B cell (primary cell): Measurements from ENCODE around the gene CCL4L2. TPM values are rescaled to one million over a fixed set of nuclear protein-coding genes. Genes with fewer than 3 reads are reported as not detected.
"Not testable (repeated sequence)": the region's sequence is repeated elsewhere in the genome, so short reads cannot be mapped to it uniquely, and the experiment has no call there.

Experiments used
- ATAC-seq: fragments of 200-7000 bp; cut with Tn5 transposase; one replicate; pipeline ENCODE4 v1.10.0; 2021; ENCODE audit warnings: low read depth, mild to moderate bottlenecking, moderate number of reproducible peaks, moderate library complexity
- CTCF ChIA-PET: fragments of 350-600 bp; sonication (Branson Sonifier 250); formaldehyde crosslinking; loops from one replicate; lab custom pipeline; 2021; ENCODE audit warnings: antibody characterized with exemption, inconsistent platforms; lab: Charles Lee
- POLR2A ChIA-PET: fragments of 350-600 bp; sonication (Branson Sonifier 250); formaldehyde crosslinking; loops from one replicate; lab custom pipeline; 2021; ENCODE audit warnings: antibody characterized with exemption; lab: Charles Lee
- DNase-seq: peaks from one replicate; pipeline ENCODE4 v3.0.0; 2013
- H2AFZ ChIP-seq: 2 replicates; pipeline ENCODE4 v1.6.1; 2012; ENCODE audit warnings: mild to moderate bottlenecking, low read depth, low read length; ENCODE audit not compliant: insufficient read depth, poor library complexity, severe bottlenecking
- H3K27ac ChIP-seq, 2 donors: 1 replicate in 1 of 2; 2 replicates in 1 of 2; pipeline ENCODE4 v1.5.1; 2012 to 2013; ENCODE audit warnings: low read length in 2 of 2, mild to moderate bottlenecking in 2 of 2, moderate library complexity in 1 of 2
- H3K27me3 ChIP-seq, 4 experiments: fragments of 200-600 bp in 1 of 4; sonication (generic) in 1 of 4; replicated peaks in 1 of 4; 1 replicate in 2 of 4; 2 replicates in 2 of 4; pipeline versions ENCODE4 v1.6.1 to v1.7.0; 2013 to 2016; ENCODE audit warnings: low read length in 3 of 4, mild to moderate bottlenecking in 2 of 4, mixed read lengths in 1 of 4, moderate library complexity in 1 of 4; ENCODE audit not compliant: insufficient read depth in 4 of 4, control insufficient read depth in 3 of 4; ENCODE audit errors: control extremely low read depth in 1 of 4
- H3K36me3 ChIP-seq, 2 experiments: replicated peaks in 1 of 2; 1 replicate in 1 of 2; 2 replicates in 1 of 2; pipeline versions ENCODE4 v1.6.1 to v1.7.1; 2013; ENCODE audit warnings: low read length in 1 of 2; ENCODE audit not compliant: insufficient read depth in 2 of 2, control insufficient read depth in 1 of 2; ENCODE audit errors: control extremely low read depth in 1 of 2, extremely low read depth in 1 of 2
- H3K4me1 ChIP-seq, 2 donors: fragments of 200-600 bp in 1 of 2; sonication (generic) in 1 of 2; 1 replicate in 1 of 2; 2 replicates in 1 of 2; pipeline versions ENCODE4 v1.5.1 to v1.6.1; 2013 to 2017; ENCODE audit warnings: low read length in 2 of 2; ENCODE audit not compliant: control insufficient read depth in 2 of 2, insufficient read depth in 2 of 2
- H3K4me2 ChIP-seq: replicated peaks from 2 replicates; pipeline ENCODE3; 2012; ENCODE audit warnings: mild to moderate bottlenecking, low read depth, low read length; ENCODE audit not compliant: poor library complexity, severe bottlenecking
- H3K4me3 ChIP-seq, 5 experiments: fragments of 200-600 bp in 1 of 5; sonication (generic) in 1 of 5; 1 replicate in 3 of 5; 2 replicates in 2 of 5; pipeline versions ENCODE4 v1.5.1 to v1.7.0; 2011 to 2016; ENCODE audit warnings: low read length in 4 of 5, mild to moderate bottlenecking in 4 of 5, low read depth in 2 of 5, control low read depth in 1 of 5, moderate library complexity in 1 of 5; ENCODE audit not compliant: insufficient read depth in 1 of 5; ENCODE audit errors: control extremely low read depth in 1 of 5, extremely low read depth in 1 of 5
- H3K79me2 ChIP-seq: fragments of 200-600 bp; sonication (generic); one replicate; pipeline ENCODE4 v1.6.0; 2016; ENCODE audit warnings: low read length; ENCODE audit not compliant: control insufficient read depth, insufficient read depth
- H3K9ac ChIP-seq: fragments of 200-600 bp; sonication (generic); 2 replicates; pipeline ENCODE4 v1.6.1; 2017; ENCODE audit warnings: mild to moderate bottlenecking, low read length, moderate library complexity
- H3K9me3 ChIP-seq, 3 donors: one replicate each; pipeline versions ENCODE4 v1.6.1 to v1.7.1; 2013; ENCODE audit warnings: low read length in 2 of 3; ENCODE audit not compliant: control insufficient read depth in 2 of 3, insufficient read depth in 1 of 3; ENCODE audit errors: control extremely low read depth in 1 of 3
- H4K20me1 ChIP-seq: 2 replicates; pipeline ENCODE4 v1.6.0; 2012; ENCODE audit warnings: mild to moderate bottlenecking, low read length; ENCODE audit not compliant: insufficient read depth, control insufficient read depth, poor library complexity, severe bottlenecking
- H3K27ac Mint-ChIP-seq: one replicate; pipeline ENCODE4 v1.8.0; 2021; ENCODE audit warnings: mixed read lengths
- H3K27me3 Mint-ChIP-seq: one replicate; pipeline ENCODE4 v1.8.0; 2021; ENCODE audit warnings: mixed read lengths
- H3K4me1 Mint-ChIP-seq: one replicate; pipeline ENCODE4 v1.8.0; 2021; ENCODE audit warnings: mixed read lengths
- H3K4me3 Mint-ChIP-seq: one replicate; pipeline ENCODE4 v1.8.0; 2021; ENCODE audit warnings: mixed read lengths
- H3K9me3 Mint-ChIP-seq: one replicate; pipeline ENCODE4 v1.8.0; 2022; ENCODE audit warnings: mixed read lengths; ENCODE audit not compliant: insufficient read depth
- EZH2 ChIP-seq: IDR thresholded peaks from 2 replicates; pipeline ENCODE4 v1.6.1; 2012; ENCODE audit warnings: borderline replicate concordance, low read depth, mild to moderate bottlenecking, moderate library complexity, low read length; ENCODE audit not compliant: insufficient read depth, poor library complexity, severe bottlenecking
- WGBS: methylation state at CpG from one replicate; pipeline ENCODE4 v1.1.5; 2013; ENCODE audit warnings: missing lambda C conversion rate; ENCODE audit not compliant: insufficient coverage; 5-methylcytosine and 5-hydroxymethylcytosine counted together
- intact Hi-C: fragments of 100-400 bp; cut with micrococcal nuclease; formaldehyde crosslinking; loops from one replicate; pipeline ENCODE4 v1.10.0; 2022
- polyA plus RNA-seq: library from polyadenylated mRNA; depleted of rRNA; stranded (reverse); fragments of >200 nt; gene quantifications from 2 replicates; pipeline ENCODE4 v1.2.3, GENCODE V29; 2012
- total RNA-seq, 2 donors: library from RNA; stranded (reverse); fragments of 120-200 nt in 1 of 2; gene quantifications; 1 replicate in 1 of 2; 2 replicates in 1 of 2; pipeline versions ENCODE4 v1.2.3 to v1.2.4, GENCODE V29; 2013 to 2022
- TF ChIP-seq, protein P1 (sequence below): fragments of 200-600 bp; IDR thresholded peaks from one replicate; pipeline ENCODE4 v1.8.0; 2022; ENCODE audit warnings: antibody characterized with exemption, mild to moderate bottlenecking

CCL4L2 gene
- total and polyA plus RNA-seq, 2 donors (not counting 1 experiment from before 2014, with no cell fraction given) = 0.42 to 1.2 TPM

DNA sequence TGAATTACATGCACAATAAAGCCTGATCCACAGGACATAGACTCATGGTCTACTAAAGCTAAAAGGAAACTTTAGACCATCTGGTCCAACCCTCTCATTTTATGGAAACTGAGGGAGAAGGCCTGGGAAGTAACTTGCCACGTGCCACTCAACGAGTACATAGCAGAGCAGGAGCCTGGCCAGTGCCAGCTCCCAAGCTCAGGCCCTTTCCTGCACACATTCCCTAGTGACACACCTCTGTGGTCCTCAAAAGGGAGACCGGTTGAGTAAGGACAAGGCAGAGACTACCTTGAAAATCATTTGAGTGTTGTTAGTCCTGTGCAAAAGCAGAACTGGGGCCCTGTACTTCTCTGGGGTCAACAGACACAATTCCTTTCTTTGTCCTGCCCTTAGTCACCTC is 2.8 kb downstream of the CCL4L2 start:
- CTCF ChIA-PET = no interaction called here
- POLR2A ChIA-PET = no interaction called here
- H3K27ac Mint-ChIP-seq = no peak overlapping the region

DNA sequence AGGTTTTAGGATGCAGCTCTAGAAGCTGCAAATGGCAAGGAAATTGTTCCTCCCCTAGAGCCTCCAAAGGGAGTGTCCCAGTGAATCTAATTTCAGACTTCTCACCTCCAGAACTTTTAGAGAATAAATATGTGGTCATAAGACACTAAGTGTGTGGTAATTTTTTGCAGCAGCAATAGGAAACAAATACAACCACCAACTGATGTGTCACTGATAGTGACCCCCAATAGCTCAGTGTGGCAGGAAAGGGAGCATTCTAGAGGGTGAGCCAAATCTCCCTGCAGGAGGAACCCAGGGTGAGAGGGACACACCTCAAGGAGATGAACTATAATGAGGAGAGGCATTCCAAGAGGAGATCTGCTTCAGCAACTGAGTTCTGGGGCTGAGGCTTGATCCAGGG is 4.1 kb downstream of the CCL4L2 start:
- Histone ChIP-seq H3K4me2 (no peak overlapping the region), H3K36me3 (no peaks in the 10 kb centered on the region), H3K27me3 (peaks cover 0 to 49% (median 0%) of the 10 kb centered on the region in 4 experiments), H4K20me1 (no peaks in the 10 kb centered on the region), H3K4me3 (no peak overlapping the region), H3K9me3 (peaks cover 0 to 11% (median 3%) of the 10 kb centered on the region in 3 donors), H3K79me2 (no peaks in the 10 kb centered on the region), H3K4me1 (peaks cover 24 to 30% of the 10 kb centered on the region in 2 donors), H3K9ac (no peak overlapping the region), H2AFZ (no peak overlapping the region), H3K27ac (no peak overlapping the region)
- peaks cover 18% of the 10 kb centered on the region for H3K27me3 Mint-ChIP-seq
- ChIA-PET POLR2A (no interaction called here), CTCF (no interaction called here)
- no peak overlapping the region for H3K4me3 Mint-ChIP-seq
- peaks cover 19% of the 10 kb centered on the region for H3K4me1 Mint-ChIP-seq
- intact Hi-C loops = no loop called here
- H3K9me3 Mint-ChIP-seq = no peaks in the 10 kb centered on the region
- no peak overlapping the region for H3K27ac Mint-ChIP-seq
- ATAC-seq = no peak
- no peak for TF ChIP-seq EZH2
- TF ChIP-seq, protein P1, sequence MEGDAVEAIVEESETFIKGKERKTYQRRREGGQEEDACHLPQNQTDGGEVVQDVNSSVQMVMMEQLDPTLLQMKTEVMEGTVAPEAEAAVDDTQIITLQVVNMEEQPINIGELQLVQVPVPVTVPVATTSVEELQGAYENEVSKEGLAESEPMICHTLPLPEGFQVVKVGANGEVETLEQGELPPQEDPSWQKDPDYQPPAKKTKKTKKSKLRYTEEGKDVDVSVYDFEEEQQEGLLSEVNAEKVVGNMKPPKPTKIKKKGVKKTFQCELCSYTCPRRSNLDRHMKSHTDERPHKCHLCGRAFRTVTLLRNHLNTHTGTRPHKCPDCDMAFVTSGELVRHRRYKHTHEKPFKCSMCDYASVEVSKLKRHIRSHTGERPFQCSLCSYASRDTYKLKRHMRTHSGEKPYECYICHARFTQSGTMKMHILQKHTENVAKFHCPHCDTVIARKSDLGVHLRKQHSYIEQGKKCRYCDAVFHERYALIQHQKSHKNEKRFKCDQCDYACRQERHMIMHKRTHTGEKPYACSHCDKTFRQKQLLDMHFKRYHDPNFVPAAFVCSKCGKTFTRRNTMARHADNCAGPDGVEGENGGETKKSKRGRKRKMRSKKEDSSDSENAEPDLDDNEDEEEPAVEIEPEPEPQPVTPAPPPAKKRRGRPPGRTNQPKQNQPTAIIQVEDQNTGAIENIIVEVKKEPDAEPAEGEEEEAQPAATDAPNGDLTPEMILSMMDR = no peak
- no peak for DNase-seq

More for the DNA sequence above, 2.8 kb downstream of the CCL4L2 start:
- ATAC-seq (no peak), DNase-seq (no peak)
- H3K36me3 ChIP-seq = no peaks in the 10 kb centered on the region
- Mint-ChIP-seq H3K27me3 (peaks cover 18% of the 10 kb centered on the region), H3K4me3 (no peak overlapping the region), H3K9me3 (no peaks in the 10 kb centered on the region), H3K4me1 (peaks cover 23% of the 10 kb centered on the region)
- H3K79me2 ChIP-seq = no peaks in the 10 kb centered on the region
- peaks cover 31 to 37% of the 10 kb centered on the region in 2 donors for H3K4me1 ChIP-seq
- H3K27me3 ChIP-seq = peaks cover 0 to 54% (median 0%) of the 10 kb centered on the region in 4 experiments
- no peak overlapping the region for H3K9ac ChIP-seq
- H3K27ac ChIP-seq = no peak overlapping the region
- peaks cover 0 to 9% (median 3%) of the 10 kb centered on the region in 3 donors for H3K9me3 ChIP-seq
- TF ChIP-seq, protein P1 = no peak
- no peak for TF ChIP-seq EZH2
- H2AFZ ChIP-seq = no peak overlapping the region
- H4K20me1 ChIP-seq = no peaks in the 10 kb centered on the region
- no peak overlapping the region for H3K4me2 ChIP-seq
- intact Hi-C loops = no loop called here
- H3K4me3 ChIP-seq = no peak overlapping the region
- 100% methylated on average over 1 of the region's 3 CpGs for WGBS

DNA sequence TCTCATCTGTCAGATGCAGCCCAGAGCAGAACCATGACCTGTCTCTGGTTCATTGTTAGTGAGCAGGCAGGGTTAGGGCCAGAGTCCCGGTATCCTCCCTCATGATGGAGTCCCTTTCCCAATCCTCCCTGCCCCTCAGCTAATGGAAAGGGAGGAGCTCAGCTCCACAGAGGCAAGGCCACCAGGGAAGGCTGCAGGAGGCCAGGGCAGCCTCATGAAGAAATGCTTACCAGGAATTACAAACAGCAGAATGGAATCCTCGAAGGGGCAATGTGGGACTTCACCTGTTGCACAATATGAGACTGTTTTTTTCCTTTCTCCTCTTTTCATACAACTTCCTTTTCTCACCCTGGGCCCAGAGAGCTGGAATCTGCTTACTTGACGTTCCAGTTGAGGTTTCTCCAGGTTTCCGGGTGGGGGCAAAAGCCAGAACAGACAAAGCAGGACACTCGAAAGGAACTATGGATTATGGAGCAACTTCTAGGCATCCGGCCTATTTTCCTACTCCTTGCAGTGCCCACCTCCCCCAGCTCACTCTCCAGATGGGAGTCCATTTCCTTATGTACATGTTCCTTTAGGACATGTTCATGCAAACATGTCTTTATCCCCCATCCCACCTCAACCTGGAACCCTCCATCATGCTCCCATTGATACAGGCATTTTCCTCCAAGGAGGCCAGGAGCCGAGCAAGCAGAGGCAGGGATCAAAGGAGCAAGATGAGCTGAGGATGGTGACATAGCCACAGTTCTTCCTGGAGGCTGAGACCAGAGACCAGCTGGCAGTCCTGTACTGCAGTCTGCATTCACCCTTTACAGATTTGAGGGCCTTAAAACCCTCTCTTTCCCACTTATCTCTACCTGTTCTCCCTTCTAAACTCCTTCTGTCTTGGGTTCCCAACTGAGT is 4.8 kb downstream of the CCL4L2 start:
- POLR2A ChIA-PET, H4K20me1 ChIP-seq, H3K9ac ChIP-seq, H3K36me3 ChIP-seq, H3K4me3 Mint-ChIP-seq, intact Hi-C loops, DNase-seq, ATAC-seq, H2AFZ ChIP-seq, H3K79me2 ChIP-seq, H3K4me2 ChIP-seq, H3K27ac ChIP-seq, H3K9me3 Mint-ChIP-seq, H3K27ac Mint-ChIP-seq, H3K4me3 ChIP-seq: not testable (repeated sequence)
- peaks cover 11% of the 10 kb centered on the region for H3K4me1 Mint-ChIP-seq
- WGBS = 60% methylated on average over 1 of the region's 7 CpGs
- Histone ChIP-seq H3K4me1 (peaks cover 17 to 23% of the 10 kb centered on the region in 2 donors), H3K9me3 (peaks cover 0 to 10% (median 3%) of the 10 kb centered on the region in 3 donors), H3K27me3 (peaks cover 0 to 51% (median 0%) of the 10 kb centered on the region in 4 experiments)
- CTCF ChIA-PET = interaction anchor here (0.9 kb wide), 1 partner anchor 67 kb away, joined by 3 read pairs; no protein-coding TSS in a partner anchor
- H3K27me3 Mint-ChIP-seq = peaks cover 18% of the 10 kb centered on the region
